NB4 (cell line): ENCODE data around the gene EMILIN1.

ENCODE experiments used
- DNase-seq: peaks from one replicate; pipeline ENCODE4 v3.0.0; 2010; ENCODE audit warnings: low read depth
- H3K4me3 ChIP-seq: one replicate; pipeline ENCODE4 v1.5.1; 2011; ENCODE audit warnings: mild to moderate bottlenecking, low read depth, low read length, moderate library complexity
- CTCF ChIP-seq: IDR thresholded peaks from one replicate; pipeline ENCODE4 v1.5.1; 2012; ENCODE audit warnings: low read depth, low read length
- MAX ChIP-seq: IDR thresholded peaks from 2 replicates; pipeline ENCODE4 v1.6.1; 2011; ENCODE audit warnings: low read depth, low read length
- MYC ChIP-seq: IDR thresholded peaks from 2 replicates; pipeline ENCODE4 v1.6.1; 2011; ENCODE audit warnings: low read depth, low read length
- POLR2A ChIP-seq: IDR thresholded peaks from 2 replicates; pipeline ENCODE4 v1.6.1; 2011; ENCODE audit warnings: mild to moderate bottlenecking; ENCODE audit not compliant: insufficient read length; ENCODE audit errors: extremely low read depth

Gene EMILIN1

GRCh38 chr2:27070653-27071276, 7.7 kb upstream of the EMILIN1 start:
- TF ChIP-seq MYC (no peak), POLR2A (no peak), MAX (no peak), CTCF (no peak)
- peak overlapping the region; percentile 88 for H3K4me3 ChIP-seq
- DNase-seq, result no peak

GRCh38 chr2:27071277-27071989, 7.0 kb upstream of the EMILIN1 start, which contains the start of gene OST4:
TSS of gene OST4 (minus strand) at chr2:27071654.
- H3K4me3 ChIP-seq, result peak within 1 kb of the TSS; percentile 88
- DNase-seq, result peak; percentile 94
- TF ChIP-seq CTCF (no peak), MAX (peak; percentile 42), POLR2A (peak; percentile 75), MYC (peak; percentile 58)

GRCh38 chr2:27071990-27072830, 6.2 kb upstream of the EMILIN1 start:
- TF ChIP-seq POLR2A, result no peak
- no peak for TF ChIP-seq CTCF
- TF ChIP-seq MAX, result no peak
- no peak for TF ChIP-seq MYC
- H3K4me3 ChIP-seq, result peak overlapping the region; percentile 63
- DNase-seq, result peak; percentile 54

GRCh38 chr2:27072920-27073319, 5.5 kb upstream of the EMILIN1 start:
- no peak for TF ChIP-seq MAX
- TF ChIP-seq MYC, result no peak
- no peak for TF ChIP-seq CTCF
- TF ChIP-seq POLR2A, result no peak
- no peak overlapping the region for H3K4me3 ChIP-seq
- no peak for DNase-seq

GRCh38 chr2:27073782-27074181, 4.6 kb upstream of the EMILIN1 start:
- TF ChIP-seq MYC, result no peak
- TF ChIP-seq CTCF, result no peak
- no peak for TF ChIP-seq MAX
- no peak for TF ChIP-seq POLR2A
- no peak for DNase-seq
- no peak overlapping the region for H3K4me3 ChIP-seq
